HL-60 (cell line): ENCODE results near the gene TMA16.

Experiments
- CTCF ChIP-seq: IDR thresholded peaks from one replicate; pipeline ENCODE4 v1.5.1; 2011; ENCODE audit warnings: low read length, control low read depth, inconsistent platforms; ENCODE audit not compliant: insufficient read depth
- POLR2AphosphoS5 ChIP-seq: IDR thresholded peaks from 2 replicates; pipeline ENCODE4 v1.6.1; 2012; ENCODE audit warnings: low read depth
- REST ChIP-seq: IDR thresholded peaks from 2 replicates; pipeline ENCODE4 v1.6.1; 2012; ENCODE audit warnings: low read depth; ENCODE audit not compliant: insufficient replicate concordance

GRCh38 chr4:163542275-163542674, 47.8 kb downstream of the TMA16 start:
- no peak for TF ChIP-seq CTCF
- no peak for TF ChIP-seq POLR2AphosphoS5
- TF ChIP-seq REST = no peak
